ENCODE measurements around the gene SEMG2.

The SEMG2 gene

DNA sequence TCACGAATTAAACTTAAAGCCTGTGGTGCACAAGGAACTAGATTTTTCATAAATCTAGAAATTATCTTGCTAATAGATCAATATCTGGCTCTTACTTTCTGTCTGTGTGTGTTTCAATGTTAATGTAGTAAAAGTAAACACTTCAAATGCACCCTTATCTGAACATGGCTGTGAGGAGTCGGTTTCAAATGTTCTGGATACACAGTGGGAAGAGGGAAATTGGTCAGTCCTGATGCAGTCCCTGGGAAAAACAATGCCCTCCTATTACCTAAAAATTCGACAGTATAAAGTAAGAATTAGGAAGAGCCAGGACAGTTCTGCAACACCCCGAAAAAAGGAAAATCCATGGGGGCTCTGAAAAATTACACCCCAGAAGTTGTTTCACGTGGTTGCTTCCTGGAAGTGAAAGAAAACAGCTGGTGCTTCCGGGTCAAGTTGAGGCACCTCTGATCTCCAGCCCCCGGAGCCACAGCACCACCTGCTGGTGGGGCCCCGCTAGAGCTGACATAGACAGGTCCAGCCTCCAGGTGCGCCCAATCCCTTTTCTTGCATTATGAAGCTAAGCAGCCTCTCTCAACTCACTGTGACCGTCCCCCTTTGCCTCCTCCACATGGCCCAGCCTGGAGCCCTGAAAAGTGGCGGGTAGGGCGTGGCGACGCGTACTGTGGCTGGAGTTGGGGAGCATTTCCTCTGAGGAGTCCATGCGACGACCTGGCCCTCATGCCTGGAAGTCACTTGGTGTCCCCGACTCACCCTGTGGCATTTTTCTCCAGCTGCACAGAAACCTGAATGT is 8.3 kb downstream of the SEMG2 start:
- peak; percentile 75 for DNase-seq

DNA sequence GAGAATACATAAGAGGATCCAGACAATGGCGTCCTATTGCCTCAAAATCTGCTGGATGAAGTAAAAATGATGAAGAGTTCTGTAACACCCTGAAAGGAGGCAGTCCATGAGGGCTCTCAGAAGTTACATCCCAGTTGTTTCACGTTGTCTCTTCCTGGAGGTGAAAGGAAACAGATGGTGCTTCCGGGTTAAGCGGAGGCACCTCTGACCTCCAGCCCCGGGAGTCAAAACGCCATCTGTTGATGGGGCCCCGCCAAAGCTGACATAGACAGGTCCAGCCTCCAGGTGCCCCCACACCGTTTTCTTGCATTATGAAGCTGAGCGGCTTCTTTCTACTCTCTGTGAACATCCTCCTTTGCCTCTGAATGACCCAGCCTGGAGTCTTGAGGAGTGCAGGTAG is 9.5 kb downstream of the SEMG2 start:
- DNase-seq: no peak

DNA sequence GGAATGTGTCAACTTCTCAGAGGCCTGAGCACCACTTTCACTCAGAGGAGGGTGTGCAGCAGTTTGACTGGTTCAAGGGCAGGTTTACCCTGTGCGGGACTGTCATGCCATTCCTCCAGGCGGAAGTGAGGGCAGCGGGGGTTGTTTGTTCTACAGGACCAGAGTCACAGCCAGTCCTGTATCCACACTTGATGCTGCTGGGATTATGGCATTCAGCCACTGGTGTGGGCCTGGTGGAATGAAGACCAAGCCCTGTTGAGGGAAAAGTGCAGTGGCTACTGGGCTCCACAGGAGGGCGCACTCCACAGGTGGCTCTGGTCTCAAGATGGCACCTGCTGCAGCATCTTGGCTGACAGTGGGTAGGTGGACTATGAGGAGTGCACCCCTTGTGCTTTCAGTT is 14.8 kb downstream of the SEMG2 start:
- DNase-seq: no peak

DNA sequence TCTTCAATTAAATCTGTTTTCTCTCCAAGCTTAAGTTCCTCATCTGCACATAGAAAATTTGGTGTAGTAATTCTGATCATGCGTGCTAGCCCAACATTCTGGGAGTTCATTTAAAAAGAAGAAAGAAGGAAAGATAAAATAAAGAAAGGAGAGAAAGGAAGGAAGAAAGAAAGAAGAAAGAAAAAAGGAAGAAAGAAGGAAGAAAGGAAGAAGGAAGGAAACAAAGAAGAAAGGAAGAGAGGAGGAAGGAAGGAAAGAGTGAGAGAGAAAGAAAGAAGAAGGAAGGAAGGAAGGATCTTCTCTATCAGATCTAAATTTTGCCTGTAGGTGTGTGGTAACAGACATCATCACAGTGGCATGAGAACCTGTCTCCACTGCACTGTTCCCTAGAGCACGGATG is 17.0 kb downstream of the SEMG2 start:
- no peak for DNase-seq

DNA sequence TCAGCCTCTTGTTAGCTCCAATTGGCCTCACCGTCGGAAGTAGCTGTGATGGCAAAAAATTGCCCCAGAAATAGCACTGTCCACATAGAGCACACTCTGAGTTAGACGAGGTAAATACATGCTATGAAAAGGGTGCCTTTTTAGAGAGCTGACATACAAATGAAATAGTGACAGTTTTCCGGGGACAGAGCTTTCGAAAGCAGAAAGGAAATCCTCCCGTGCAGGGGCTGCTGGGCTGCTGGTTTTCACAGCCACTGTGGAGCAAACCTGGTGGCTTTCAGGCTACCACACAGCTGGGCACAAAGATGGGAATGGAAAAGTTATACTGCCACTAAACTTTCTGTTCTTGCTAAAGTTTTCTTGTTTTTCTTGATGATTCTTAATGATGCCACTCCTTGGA is 24.9 kb downstream of the SEMG2 start:
- no peak for DNase-seq

DNA sequence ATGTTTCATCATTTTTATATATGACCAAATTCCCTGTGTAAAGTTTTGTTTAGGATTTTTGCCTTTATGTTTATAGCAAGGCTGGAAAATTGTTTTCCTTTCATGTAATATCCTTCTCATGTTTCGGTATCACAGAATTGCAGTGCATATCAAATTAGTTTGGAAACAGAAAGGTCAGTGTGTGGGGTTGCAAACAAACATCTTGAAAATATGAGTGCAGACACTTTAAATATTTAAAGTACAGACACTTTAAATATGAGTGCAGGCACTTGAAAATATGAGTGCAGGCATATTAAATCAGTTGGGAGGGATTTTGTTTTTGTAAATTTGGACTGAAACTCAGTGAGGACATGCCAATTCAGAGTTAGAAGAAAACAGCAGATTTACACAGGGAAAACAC is 26.7 kb downstream of the SEMG2 start:
- DNase-seq: no peak

DNA sequence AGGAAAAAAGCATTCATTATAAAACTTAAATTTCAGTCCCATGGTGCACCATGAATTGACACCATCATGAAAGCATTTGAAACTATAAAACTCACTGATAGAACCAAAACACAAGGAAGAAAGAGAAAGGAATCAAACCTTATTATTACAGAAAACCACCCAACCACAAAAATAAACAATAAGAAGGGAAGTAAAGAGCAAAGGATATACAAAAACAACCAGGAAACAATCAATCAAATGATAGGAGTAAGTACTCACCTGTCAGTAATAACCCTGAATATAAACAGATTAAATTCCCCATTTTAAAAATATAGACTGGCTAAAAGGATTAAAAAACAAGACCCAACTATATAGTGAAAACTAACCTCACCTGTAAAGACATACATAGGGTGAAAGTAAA is 27.4 kb downstream of the SEMG2 start:
- DNase-seq: no peak

DNA sequence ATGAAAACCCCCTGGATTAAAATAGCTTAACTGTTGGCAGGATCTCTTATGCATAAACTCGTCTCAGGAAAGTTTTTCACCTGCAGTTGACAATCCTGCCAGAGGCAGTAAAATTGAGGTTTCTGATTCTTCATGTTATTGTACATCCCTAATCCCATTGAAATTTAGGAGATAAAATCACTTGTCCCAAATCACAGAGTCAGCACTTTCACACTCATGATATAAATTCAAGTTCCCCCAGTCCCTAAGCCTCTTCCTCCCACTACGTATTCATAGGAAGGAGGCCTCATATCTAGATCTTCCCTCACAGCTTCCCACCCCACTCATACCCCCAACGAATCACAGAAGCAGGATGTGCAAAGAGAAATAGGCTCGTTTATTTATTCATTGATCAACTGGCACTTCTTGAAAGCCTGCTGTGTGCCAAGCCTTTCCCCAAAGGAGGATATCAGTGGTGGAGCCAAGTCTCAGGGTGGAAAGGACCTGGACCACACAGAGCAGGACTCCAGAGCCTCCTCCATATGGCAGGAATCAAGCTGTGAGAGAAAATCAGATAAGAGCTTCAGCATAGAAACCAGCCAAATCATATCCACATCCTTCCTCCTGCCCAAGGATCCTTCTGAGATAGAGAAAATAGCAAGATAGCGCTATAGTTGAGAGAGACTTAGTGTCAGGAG is 30.8 kb downstream of the SEMG2 start:
- no peak for DNase-seq

DNA sequence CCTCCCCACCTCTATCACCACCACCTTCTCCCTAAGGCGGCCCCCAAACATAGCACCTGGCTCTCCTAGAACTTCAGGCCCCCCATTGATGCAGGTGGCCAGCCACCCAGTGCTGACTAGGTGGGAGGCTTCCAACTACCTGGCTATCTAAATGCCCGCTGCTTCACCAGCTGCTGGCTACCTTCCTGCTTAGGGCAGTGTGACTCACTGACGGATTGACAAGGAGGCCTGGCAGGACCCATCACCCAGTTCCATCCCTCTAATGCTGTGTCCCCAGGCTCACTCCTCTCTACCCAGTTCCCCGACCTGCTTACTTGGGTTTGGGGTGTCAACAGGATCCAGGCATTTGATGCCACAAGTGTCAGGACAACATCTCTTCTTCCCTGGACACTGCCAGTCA is 32.1 kb downstream of the SEMG2 start:
- no peak for DNase-seq

DNA sequence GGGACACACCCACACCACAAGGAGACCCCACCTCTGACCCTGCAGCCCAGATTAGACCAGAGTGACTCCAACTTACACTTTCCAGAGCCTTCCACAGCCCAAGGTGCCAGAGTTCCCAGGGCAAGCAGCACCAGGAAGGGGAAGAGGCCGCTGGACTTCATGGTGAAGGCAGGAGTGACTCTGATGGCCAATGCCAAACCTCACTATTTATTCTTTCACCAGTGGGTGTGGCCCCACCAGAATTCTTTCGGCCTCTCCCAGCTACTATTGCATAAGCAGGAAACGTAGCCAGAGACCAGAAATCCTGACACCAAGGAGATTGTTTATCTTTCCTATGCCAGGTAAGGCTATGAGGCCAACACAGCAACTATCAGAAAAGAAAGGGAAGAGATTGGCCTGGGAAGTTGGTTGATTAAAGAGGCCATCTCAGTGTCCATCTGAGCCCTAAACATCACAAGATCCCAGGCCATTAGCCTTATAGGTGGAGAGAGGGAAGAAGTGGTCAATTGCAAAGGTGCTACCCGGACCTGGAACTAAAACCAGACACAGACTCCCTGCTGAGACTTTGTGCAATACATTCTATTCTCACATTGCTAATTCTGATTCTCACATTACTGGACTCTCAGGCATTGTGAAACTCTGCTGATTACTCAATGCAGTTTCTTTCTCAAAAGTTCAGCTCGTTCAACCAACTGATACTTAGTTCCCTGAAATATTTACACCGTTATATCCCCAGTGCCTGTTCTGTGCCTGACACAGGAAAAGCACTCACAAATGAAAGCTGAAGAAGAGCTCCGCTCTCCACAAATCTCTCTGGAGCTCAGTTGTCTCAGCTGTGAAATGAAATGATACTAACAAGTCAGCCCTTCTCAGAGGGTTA is 33.5 kb downstream of the SEMG2 start, which contains the start of gene SLPI:
Gene SLPI (minus strand): TSS at position 182 of the 880 bp plus-strand sequence. CDS start 21 bp downstream, at position 161.
- peak; percentile 31 for DNase-seq

DNA sequence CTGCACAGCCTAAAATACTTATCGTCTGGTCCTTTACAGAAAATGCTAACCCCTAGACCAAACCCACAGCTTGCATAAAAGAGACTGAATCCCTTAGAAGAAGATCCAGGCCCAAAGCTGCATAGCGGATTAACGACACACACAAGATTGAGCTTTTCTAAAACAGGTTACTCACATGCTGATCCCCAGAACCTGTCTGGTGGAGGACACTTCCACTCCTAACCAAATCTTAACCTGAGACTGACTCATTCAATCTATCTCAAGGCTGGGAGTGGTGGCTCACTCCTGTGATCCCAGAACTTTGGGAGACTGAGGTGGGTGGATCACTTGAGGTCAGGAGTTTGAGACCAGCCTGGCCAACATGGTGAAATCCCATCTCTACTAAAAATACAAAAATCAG is 36.0 kb downstream of the SEMG2 start:
- no peak for DNase-seq

DNA sequence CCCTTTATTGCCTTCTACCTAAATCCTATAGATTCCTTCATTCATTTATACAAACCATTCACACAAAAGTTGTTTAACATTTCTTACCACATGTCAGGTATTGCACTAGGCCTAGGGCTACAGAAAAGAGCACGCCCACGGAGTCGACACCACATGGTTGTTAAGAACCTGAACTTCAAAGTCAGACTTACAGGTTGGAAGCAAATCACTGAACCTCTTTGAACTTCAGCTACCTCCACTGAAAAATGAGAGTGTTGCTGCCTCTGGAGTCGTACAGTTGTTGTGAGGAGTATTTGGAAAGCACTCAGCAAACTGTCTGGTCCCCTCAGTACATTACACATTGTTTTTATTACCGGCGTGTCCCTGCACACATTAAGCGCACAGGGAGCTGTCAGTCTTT is 36.5 kb downstream of the SEMG2 start:
- no peak for DNase-seq

DNA sequence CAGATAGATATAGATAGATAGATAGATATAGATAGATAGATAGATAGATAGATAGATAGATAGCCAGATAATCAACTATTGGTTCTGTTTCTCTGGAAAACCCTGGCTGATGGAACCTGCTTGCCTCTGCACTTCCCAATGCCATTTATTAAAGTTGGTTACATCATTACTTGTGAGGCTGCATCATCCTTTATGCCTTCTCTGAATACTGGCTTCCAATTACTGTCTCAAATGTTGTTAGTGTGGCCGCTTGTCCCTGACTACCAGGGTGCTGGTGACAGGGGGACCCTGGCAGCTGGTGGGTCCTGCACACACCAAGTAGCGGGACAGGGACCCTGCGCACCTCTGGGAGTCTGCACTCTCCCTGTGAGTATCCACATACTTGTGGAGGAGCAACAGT is 37.1 kb downstream of the SEMG2 start:
- no peak for DNase-seq

DNA sequence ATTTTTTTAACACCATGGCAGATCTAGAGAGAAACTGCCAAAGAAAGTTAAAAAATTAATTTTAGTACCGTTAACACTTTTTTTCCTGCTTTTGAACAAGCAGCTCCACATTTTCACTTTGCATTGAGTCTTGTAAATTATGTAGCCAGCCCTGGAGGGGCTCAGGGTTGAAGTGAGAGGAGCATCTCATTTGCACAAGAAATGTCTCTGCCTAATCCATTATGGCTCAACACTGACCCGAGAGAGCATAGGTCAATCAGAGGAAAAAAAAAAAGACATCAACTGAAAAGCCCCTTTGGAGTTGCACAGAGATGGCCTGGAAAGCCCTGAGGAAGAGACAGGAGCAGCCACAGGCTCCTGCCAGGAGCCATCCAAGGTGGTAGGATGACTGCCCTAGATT is 37.5 kb downstream of the SEMG2 start:
- no peak for DNase-seq

DNA sequence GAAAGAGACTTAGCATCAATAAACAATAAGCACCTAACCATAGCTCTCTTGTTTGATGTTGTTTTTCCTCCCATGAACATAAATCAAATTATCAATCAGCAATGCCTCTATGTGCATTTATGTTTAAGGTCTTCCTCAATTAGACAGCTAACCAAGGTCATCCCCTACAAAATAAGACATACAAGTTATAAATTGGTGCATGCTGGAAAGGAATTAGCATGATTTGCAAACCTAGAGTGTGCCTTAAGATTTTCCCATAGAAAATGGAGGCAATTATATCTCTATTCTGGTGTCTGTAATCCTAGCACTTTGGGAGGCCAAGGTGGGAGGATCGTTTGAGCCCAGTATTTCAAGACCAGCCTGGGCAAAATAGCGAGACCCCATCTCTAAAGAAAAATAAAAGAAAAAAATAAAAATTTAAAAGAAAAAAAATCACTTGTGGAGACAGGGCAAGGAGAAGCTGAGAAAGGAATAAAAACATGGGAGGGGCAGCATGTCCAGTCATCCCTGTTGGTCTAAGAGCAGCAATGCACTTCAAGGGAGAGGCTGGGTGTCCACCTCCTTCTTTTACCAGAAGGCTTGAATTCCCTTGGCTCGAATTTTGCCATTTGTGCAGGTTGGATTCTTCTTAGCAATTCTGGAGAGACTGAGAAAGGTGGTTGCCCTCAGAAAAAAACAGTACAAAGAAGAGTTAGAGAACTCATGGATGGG is 42.5 kb downstream of the SEMG2 start:
- DNase-seq: no peak

DNA sequence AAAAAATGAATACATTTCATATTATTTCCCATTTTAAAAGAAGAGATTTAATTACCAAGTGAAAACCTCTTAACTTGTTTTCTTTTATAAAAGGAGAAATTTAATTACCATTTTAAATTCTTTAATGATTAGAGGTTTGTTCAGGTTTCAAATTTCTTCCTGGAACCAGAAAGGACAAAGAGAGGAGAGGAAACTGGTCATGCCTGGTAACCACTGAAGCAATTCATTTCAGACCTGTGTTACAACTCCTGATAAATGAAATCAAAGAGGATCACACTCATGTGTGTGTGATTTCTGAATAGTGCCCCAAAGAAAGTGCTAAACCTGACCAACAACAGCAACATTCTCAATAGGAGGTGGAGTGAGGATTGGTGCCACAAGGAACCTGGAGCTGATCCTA is 45.8 kb downstream of the SEMG2 start:
- no peak for DNase-seq

DNA sequence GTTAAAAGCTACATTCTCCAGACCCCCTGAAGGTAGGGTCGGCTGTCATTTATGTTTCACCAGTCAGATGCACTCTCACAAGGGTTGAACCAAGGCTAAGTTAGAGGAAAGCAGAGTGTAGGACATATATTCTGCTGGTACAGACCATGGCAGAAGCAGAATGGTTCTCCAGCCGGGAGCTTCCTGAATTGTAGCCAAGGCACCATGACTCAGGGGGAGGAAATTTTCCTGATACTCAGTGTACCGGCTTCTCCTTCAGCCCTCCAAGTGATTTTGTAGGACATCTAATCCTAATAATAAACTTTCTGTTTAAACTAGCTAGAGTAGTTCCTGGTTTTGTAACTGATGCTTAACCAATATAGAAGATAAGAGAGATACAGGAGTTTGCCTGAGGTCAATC is 47.4 kb downstream of the SEMG2 start:
- DNase-seq: no peak

DNA sequence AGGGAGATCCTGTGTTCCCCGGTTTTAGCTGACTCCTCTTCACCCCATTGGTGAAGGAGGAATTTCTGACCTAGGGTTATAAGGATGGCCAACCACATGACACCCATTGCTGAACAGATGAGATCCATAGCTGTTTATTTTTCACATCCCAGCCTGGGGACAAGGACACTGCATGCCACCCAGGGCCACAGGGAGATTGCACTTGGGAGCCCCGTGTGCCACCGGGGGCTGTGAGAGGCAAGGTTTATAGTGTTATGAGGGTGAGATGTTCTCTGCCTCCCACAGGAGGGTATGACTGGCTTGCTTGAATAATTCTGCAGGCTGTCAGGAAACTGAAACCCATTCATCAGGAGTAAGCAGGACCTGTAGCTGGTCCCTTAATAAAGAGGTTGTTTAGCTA is 47.9 kb downstream of the SEMG2 start:
- DNase-seq: no peak

DNA sequence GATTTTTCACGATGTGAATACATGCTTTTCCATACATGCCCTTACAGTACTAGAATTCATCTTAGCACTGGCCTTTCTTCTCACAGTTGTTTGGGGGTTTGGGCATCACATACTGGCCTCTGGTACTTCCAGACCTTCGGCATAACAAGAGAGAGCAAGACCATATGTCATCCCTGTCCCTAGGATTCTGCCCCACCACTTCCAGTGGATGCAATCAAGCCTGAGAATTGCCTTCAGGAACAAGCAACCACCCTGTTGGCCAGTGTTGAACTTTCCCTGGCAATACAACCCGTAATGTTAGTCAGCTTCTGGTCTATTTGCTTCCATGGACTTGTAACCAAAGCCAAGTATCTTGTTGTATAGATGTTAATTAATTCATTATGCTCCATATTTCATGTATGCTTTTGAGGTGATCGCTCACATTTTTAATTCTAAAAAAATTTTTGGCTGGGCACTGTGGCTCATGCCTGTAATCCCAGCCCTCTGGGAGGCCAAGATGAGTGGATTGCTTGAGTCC is 48.6 kb downstream of the SEMG2 start:
- DNase-seq: no peak

Measured in OCI-M1 (cell line).